Skeletal muscle tissue (tissue), 4 donors: ENCODE data around the gene MRAS. TPM values are rescaled to one million over a fixed set of nuclear protein-coding genes. Genes with fewer than 3 reads are reported as not detected.

Source experiments
- H3K27ac ChIP-seq: one replicate; pipeline ENCODE4 v1.7.0; 2013; ENCODE audit warnings: mild to moderate bottlenecking, low read depth, low read length, inconsistent platforms
- H3K27me3 ChIP-seq, 3 donors: one replicate each; pipeline ENCODE4 v1.7.0; 2013; ENCODE audit warnings: low read length in 3 of 3; ENCODE audit not compliant: control insufficient read depth in 3 of 3, insufficient read depth in 3 of 3
- H3K36me3 ChIP-seq, 3 donors: one replicate each; pipeline ENCODE4 v1.7.0; 2013; ENCODE audit warnings: low read length in 3 of 3; ENCODE audit not compliant: control insufficient read depth in 3 of 3, insufficient read depth in 3 of 3
- H3K4me1 ChIP-seq, 3 donors: one replicate each; pipeline ENCODE4 v1.7.0; 2013; ENCODE audit warnings: low read length in 3 of 3, mild to moderate bottlenecking in 3 of 3; ENCODE audit not compliant: control insufficient read depth in 3 of 3, insufficient read depth in 3 of 3
- H3K4me3 ChIP-seq, 3 donors: one replicate each; pipeline ENCODE4 v1.7.0; 2013; ENCODE audit warnings: low read length in 3 of 3
- H3K9ac ChIP-seq, 3 donors: one replicate each; pipeline ENCODE4 v1.7.0; 2013; ENCODE audit warnings: low read length in 3 of 3, mild to moderate bottlenecking in 3 of 3, moderate library complexity in 2 of 3, low read depth in 1 of 3
- H3K9me3 ChIP-seq, 3 donors: one replicate each; pipeline ENCODE4 v1.7.0; 2013; ENCODE audit warnings: low read length in 3 of 3; ENCODE audit not compliant: control insufficient read depth in 3 of 3
- total RNA-seq: library from RNA; depleted of rRNA; stranded (reverse); fragments of >200 nt; gene quantifications from one replicate; pipeline ENCODE4 v1.2.3, GENCODE V29; 2014
- donor health status: Osteomylitis.

Gene MRAS
- total RNA-seq, 1 donor from 2014 or later: 28.7 TPM

DNA sequence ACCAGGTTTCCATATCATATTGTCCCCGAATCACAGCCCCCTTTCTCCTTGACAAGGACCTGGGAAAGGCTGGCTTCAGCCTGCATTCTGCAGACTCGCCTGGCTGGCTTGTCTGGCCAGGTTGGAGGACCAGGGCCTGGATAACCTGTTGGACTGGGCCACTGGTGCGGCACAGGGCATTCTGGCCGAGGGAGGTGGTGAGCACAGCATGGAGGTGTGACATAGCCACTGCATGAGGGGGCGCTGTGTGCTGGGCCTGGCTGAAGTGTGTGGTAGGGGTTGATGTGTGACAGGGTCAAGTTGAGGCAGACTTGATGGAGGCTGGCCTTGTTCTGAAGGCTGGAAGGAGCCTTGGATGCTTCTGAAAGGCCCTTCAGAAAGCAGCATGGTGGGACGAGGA lies 88.9 kb downstream of the MRAS start:
- Histone ChIP-seq H3K4me1 (peaks cover 12 to 19% (median 19%) of the 10 kb centered on the region in 3 donors), H3K27me3 (peaks cover 14 to 27% (median 20%) of the 10 kb centered on the region in 3 donors)

DNA sequence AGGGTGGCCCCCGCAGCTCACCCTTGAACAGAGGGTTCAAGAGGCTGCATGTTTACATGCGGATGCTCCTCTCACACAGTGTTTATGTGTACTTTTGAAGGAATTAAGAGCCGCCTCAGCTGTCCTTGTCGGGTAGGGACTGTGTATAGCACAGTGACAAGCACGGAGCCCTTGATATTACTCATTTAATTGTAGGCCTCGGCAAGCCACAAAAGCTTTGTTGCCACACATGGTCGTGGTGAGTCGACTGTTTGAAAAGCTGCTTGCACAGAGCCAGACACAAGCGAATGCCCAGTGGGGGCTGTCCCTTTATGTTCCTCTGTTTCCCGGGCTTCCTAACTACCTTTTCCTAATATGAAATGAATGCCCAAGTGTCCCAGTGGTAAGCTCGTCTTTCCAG lies 90.5 kb downstream of the MRAS start:
- H3K4me1 ChIP-seq: peaks cover 15 to 18% (median 18%) of the 10 kb centered on the region in 3 donors
- H3K9ac ChIP-seq: no peak overlapping the region
- no peaks in the 10 kb centered on the region for H3K36me3 ChIP-seq
- peaks cover 11 to 22% (median 20%) of the 10 kb centered on the region in 3 donors for H3K27me3 ChIP-seq
- H3K9me3 ChIP-seq: no peaks in the 10 kb centered on the region
- no peak overlapping the region for H3K4me3 ChIP-seq
- no peak overlapping the region for H3K27ac ChIP-seq

More for the DNA sequence above, 88.9 kb downstream of the MRAS start:
- no peaks in the 10 kb centered on the region for H3K9me3 ChIP-seq
- no peak overlapping the region for H3K27ac ChIP-seq
- no peak overlapping the region for H3K9ac ChIP-seq
- no peak overlapping the region for H3K4me3 ChIP-seq
- H3K36me3 ChIP-seq: no peaks in the 10 kb centered on the region

DNA sequence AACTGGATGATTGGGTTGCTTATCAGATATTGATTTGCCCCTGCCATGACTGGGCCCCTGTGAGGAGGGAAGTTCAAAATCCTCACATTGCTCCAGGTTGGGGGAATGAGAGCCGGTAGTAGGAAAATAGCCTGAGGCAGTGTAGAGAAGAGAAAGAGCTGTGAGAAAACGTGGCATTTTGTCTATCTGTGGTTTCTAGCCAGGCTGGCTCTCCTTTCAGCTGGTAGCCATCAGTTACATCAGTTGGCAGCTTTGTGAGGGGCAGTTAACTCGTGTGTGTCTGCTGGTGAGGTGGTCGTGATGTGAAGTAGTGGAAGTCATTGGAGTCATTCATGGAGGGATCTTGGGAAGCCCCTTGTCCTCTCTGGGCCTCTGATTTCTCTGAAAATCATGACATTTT lies 91.3 kb downstream of the MRAS start:
- Histone ChIP-seq H3K4me3 (no peak overlapping the region), H3K36me3 (no peaks in the 10 kb centered on the region), H3K9ac (no peak overlapping the region), H3K27ac (no peak overlapping the region), H3K4me1 (peaks cover 10 to 13% (median 11%) of the 10 kb centered on the region in 3 donors), H3K27me3 (peaks cover 10 to 20% (median 18%) of the 10 kb centered on the region in 3 donors), H3K9me3 (no peaks in the 10 kb centered on the region)

DNA sequence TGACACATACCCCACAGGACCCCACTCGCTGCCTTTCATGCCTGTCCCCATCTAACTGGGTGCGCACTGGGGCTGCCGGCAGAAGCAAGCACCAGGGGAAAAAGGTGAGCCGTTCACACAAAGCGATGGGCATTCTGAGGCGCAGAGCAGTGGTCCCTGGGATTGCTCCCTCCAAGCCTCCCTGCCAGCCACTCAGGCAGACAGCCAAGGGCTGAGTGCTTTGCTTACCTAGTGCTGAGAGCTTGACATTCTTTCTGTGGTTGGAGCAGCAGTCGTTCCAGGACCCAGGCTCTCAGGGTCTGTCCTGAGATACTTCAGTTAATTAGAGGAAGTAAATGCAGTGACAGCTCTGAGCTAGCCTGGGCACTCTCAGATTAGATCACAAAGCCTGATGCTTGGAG lies 91.7 kb downstream of the MRAS start:
- Histone ChIP-seq H3K4me3 (no peak overlapping the region), H3K27me3 (peaks cover 6 to 17% (median 13%) of the 10 kb centered on the region in 3 donors), H3K4me1 (peaks cover 5 to 8% (median 7%) of the 10 kb centered on the region in 3 donors), H3K27ac (no peak overlapping the region), H3K9ac (no peak overlapping the region), H3K9me3 (no peaks in the 10 kb centered on the region), H3K36me3 (no peaks in the 10 kb centered on the region)

DNA sequence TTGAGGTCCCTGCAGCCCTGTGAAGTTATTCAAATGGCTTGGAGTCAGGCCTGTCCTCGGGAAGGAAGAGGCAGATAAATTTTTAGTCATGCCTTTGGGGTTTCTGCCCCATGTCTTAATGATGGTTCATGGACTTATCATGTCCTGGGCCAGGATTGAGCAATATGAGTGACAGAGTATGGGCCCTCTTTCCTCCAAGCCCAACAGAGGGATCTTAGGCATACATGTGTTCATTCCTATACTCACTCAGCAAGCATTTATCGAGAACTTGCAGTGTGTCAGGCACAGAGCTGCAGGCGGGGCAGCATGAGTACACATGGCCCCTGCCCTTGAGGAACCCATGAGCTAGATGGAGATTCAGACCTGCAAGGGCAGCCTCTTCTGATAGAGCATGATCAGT lies 92.2 kb downstream of the MRAS start:
- Histone ChIP-seq H3K27ac (no peak overlapping the region), H3K9ac (no peak overlapping the region), H3K4me1 (peaks cover 3% of the 10 kb centered on the region in 3 donors), H3K27me3 (peaks cover under 1 to 12% (median 11%) of the 10 kb centered on the region in 3 donors), H3K4me3 (no peak overlapping the region), H3K36me3 (no peaks in the 10 kb centered on the region), H3K9me3 (no peaks in the 10 kb centered on the region)

DNA sequence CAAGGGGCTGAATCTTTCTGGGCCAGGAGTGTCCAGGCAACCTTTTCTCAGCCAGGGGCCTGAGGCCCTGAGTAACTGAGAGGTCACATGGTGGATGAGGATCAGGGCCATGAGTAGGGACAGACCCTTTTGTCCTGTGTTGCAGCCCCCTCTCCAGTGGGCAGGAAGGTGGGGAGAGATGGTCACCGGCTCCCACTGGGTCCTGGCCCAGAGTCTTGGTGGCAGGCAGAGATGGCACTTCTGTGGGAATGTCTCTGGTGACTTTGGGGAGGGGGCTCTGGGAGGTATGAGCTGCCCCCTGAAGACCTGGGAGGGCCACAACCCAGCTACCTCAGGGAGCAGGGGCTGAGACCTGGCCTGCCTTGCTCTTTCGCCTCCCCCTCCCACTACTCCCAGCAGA lies 92.9 kb downstream of the MRAS start:
- Histone ChIP-seq H3K4me1 (peaks cover 0 to 3% (median 3%) of the 10 kb centered on the region in 3 donors), H3K36me3 (no peaks in the 10 kb centered on the region), H3K9ac (no peak overlapping the region), H3K9me3 (no peaks in the 10 kb centered on the region), H3K27ac (no peak overlapping the region), H3K27me3 (peaks cover 0 to 8% (median 6%) of the 10 kb centered on the region in 3 donors), H3K4me3 (no peak overlapping the region)

DNA sequence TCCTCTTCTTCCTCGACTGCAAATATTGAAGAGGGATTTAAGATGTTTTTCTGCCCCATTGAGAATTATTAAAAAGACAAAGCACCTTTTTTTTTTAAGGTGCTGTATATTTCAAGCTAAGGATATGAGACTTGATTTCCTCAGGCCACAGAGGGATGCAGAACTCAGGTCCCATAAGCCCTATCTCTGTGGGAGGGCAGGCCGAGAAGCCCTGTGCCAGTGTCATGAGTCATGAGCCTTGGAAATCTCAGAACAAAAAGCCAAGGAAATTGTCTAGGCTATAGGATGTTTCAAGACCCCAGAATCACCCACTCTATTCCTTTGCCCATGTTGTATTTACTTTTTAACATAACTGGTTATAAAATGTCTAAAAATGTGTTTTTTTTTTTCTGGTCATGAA lies 93.4 kb downstream of the MRAS start:
- no peaks in the 10 kb centered on the region for H3K36me3 ChIP-seq
- H3K4me3 ChIP-seq: no peak overlapping the region
- H3K27me3 ChIP-seq: peaks cover 0 to 3% (median under 1%) of the 10 kb centered on the region in 3 donors
- no peak overlapping the region for H3K9ac ChIP-seq
- no peaks in the 10 kb centered on the region for H3K9me3 ChIP-seq
- H3K4me1 ChIP-seq: peaks cover 0 to 3% (median 3%) of the 10 kb centered on the region in 3 donors
- no peak overlapping the region for H3K27ac ChIP-seq

DNA sequence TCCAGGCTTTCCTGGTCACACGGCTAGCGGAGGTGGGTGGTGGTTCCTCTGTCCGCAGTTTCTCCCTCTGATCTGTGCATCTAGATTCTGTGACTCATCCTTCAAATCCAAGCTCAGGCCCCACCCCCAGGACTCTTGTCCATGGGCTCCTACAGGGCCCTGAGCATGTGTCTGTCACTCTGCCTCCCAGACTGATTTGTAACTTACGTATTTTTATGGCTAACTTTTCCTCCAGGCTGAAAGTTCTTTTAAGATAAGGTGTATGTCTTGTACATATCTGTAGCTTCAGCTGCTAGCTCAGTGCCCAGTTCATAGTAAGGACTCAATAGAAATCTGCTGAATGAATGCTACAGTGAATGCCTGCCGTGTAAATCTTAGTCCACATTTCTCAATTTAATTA lies 94.1 kb downstream of the MRAS start:
- no peak overlapping the region for H3K27ac ChIP-seq
- H3K4me3 ChIP-seq: no peak overlapping the region
- peaks cover 0 to 3% (median 3%) of the 10 kb centered on the region in 3 donors for H3K4me1 ChIP-seq
- H3K36me3 ChIP-seq: no peaks in the 10 kb centered on the region
- H3K9ac ChIP-seq: no peak overlapping the region
- H3K9me3 ChIP-seq: no peaks in the 10 kb centered on the region
- no peaks in the 10 kb centered on the region for H3K27me3 ChIP-seq

DNA sequence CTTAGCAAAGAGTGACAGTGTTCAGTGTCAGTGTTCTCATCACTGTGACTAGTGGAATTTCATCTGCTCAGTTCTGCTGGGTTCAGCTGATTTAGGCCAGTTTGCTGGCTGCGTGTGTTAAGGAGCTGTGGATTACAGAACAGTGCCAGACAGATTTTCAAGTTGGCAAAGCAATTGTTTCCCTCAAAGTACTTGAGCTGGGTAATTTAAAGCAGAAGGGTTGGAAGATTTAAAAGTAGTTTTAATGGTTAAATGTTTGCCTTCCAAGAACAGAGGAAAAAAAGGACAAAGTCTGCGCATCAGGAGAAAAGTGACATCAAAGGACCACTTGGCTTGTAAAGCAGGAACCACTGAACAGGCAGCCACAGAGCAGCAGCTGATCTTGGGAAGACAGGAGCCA lies 94.7 kb downstream of the MRAS start:
- Histone ChIP-seq H3K9me3 (no peaks in the 10 kb centered on the region), H3K4me1 (peaks cover 0 to 3% (median 3%) of the 10 kb centered on the region in 3 donors), H3K9ac (no peak overlapping the region), H3K4me3 (no peak overlapping the region), H3K27ac (no peak overlapping the region), H3K27me3 (no peaks in the 10 kb centered on the region), H3K36me3 (no peaks in the 10 kb centered on the region)

DNA sequence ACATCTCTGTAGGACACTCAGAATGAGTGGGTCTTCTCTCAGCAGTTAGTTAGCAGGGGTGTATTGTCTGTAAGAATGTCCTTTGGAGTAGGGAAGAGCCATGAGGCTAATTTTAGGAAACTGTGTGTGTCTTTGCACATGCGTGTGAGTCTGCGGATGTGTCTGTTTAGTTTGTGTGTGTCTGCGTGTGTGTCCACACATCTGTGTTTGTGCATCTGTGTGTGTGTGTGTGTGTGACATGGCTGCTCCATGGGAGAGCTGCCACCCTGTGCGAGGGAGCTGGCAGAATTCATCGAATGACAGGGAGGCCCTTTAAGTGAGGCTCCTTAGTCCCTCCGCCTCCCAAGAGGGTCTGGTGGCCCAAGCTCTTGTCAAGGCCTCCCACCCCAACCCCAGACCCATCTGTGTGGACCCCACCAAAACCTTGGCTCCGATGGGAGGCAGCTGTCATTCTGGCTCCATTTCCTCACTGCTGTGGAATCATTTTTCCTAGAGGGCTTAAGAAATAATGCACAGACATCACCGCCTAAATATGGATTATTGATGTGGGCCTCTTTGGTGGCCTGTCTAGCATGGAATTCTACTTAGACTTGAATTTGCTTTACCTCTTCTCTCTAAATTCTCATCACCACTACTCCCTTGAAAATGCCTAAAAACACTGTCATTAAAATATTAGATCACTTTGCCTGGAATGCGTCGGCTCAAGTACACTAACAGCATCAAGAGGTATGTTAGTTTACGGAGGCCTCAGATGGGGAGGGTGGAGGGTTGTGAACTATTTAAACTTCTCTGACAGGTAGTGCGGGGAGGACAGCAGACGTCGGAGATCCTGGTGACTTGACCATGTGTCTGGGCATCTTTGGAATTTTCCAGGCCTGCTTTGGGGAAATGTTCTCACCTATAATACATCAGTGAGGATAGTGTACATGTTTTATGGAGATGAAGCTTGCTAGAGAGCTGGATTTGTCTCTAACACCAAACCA lies 95.4 kb downstream of the MRAS start:
- no peaks in the 10 kb centered on the region for H3K27me3 ChIP-seq
- H3K4me1 ChIP-seq: peaks cover 0 to 3% (median 3%) of the 10 kb centered on the region in 3 donors
- H3K36me3 ChIP-seq: no peaks in the 10 kb centered on the region
- no peak overlapping the region for H3K27ac ChIP-seq
- H3K9ac ChIP-seq: no peak overlapping the region
- no peak overlapping the region for H3K4me3 ChIP-seq
- no peaks in the 10 kb centered on the region for H3K9me3 ChIP-seq
